Middle frontal gyrus (tissue), 1 donor: Measurements from ENCODE around the gene RHPN2.
"Not testable (repeated sequence)": the region's sequence is repeated elsewhere in the genome, so short reads cannot be mapped to it uniquely, and the experiment has no call there.

Experiments used
- DNase-seq: peaks from one replicate; pipeline ENCODE4 v3.0.0-alpha.2; 2015; ENCODE audit warnings: low spot score; ENCODE audit errors: extremely low spot score

The RHPN2 gene

GRCh38 chr19:32977813-32978212 is 86.9 kb downstream of the RHPN2 start:
- not testable (repeated sequence) for DNase-seq

- no peak for DNase-seq
Measured at GRCh38 chr19:32977280-32977679, 87.4 kb downstream of the RHPN2 start.

DNA sequence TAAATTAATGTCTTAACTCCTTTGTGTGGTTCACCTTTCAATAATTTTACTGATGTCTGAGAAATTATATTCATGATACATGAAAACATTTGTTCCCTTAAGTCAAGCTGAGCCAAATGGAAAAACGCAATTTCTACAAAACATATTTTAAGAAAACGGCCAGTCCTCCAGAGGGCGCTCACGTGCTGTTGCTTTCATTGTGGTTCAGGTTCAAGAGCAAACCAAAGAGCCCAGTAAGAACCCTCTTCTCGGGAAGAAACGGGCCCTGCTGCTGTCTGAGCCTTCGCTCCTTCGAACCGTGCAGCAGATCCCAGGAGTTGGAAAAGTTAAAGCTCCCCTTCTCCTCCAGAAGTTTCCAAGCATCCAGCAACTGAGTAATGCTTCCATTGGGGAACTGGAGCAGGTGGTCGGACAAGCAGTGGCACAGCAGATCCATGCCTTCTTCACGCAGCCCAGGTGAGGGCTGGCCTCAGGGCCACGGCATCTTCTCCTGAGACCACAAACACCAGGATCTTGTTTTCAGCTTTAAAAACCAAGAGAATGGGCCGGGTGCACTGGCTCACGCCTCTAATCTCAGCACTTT is 88.4 kb downstream of the RHPN2 start:
- DNase-seq, result peak; percentile 55

DNA sequence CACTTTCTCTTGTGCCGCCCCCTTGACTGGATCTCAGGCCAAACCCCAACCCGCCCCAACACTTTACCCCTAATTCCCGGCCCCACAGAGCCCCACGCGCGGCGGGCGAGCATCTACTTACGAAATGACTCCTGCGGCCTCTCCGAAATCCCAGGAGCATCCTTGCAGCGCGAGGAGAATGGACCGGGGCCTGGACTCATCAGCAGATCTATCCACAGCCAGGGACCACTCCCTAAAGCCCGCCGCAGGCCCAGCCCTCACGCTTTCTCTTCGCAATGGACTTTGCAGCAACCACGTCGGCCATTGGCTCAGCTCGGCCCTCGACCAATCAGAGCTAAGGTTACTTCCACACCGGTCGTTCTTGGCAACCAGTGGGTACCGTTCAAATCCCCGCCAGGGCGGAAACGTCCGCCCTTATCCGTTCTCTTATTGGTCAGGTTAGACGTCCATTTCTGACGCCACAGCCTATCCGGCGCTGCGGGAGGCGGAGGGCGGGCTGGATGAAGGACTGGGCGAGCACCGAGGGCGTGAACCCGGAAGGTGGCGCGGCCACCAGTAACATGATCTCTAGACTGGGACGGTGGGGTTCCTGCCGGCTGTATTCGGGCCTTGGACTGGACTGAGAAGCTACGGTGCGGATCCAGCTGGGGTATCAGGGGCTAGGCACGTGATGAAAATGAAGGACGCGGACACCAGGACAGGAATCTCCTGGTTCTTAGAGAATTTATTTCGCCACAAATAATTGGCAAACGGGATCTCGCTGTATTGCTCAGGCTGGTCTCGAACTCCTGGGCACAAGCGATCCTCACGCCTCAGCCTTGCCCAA is 92.8 kb downstream of the RHPN2 start, which contains the start of the genes CEP89 and FAAP24:
CEP89 (minus strand) TSS at position 244 of the 826 bp plus-strand sequence; CDS start at position 160, 84 bp downstream.
FAAP24 (plus strand) TSS at position 528 of the 826 bp plus-strand sequence. CDS start 955 bp downstream, outside the sequence.
- DNase-seq, result peak; percentile 98

- no peak for DNase-seq
Measured at GRCh38 chr19:32971012-32971595, 93.6 kb downstream of the RHPN2 start.

DNA sequence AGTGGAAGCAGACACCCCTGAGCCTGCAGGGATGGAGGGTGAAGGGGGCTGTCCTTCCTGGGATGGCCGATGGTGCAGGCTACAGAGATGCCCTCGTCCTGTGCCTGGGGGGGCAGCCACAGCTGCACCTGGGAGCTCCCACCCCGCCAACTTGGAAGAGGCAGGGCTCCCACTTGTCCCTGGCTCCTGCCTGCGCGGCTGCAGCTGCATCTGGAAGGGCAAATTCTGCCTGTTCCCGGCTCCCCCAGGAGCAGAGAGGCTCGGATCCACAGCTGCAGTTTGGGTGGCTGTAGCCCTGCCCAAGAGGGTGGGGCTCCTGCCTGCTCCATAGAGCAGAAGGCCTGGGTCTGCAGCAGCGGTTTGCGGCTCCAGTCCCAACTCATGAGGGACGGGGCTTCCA is 95.1 kb downstream of the RHPN2 start:
- no peak for DNase-seq

DNA sequence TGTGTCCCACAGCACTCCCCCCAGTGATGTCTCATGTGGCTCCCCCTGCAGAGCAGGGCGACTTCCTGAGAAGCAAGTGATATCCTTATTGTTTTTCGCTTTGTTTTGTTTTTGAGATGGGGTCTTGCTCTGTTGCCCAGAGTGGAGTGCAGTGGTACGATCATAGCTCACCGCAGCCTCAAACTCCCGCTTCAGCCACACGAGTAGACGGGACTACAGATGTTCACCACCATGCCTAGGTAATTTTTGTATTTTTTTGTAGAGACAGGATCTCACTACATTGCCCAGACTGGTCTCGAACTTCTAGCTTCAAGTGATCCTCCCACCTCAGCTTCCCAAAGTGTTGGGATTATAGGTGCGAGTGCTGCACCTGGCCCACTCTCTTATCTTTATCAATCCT is 97.9 kb downstream of the RHPN2 start:
- DNase-seq, result no peak

DNA sequence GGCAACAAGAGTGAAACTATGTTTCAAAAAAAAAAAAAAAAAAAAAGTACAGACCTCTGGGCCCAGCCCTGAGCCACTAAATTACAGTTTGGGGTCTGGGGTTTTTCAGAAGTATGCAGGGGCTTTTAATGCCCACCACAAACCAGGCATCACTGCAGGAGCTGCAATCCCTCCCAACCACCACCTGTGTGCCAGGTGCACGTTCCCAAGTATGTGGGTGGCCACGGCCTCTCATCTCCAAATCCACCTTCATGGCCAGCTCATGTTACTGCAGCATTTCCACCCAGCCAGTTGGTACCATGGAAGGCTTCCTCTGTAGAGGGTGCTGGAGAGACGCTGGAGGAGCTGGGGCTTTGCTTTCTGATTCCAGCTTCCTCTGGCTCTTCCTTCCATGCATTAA is 119.4 kb downstream of the RHPN2 start:
- DNase-seq, result no peak

- not testable (repeated sequence) for DNase-seq
Measured at GRCh38 chr19:32941273-32941672, 123.4 kb downstream of the RHPN2 start.

DNA sequence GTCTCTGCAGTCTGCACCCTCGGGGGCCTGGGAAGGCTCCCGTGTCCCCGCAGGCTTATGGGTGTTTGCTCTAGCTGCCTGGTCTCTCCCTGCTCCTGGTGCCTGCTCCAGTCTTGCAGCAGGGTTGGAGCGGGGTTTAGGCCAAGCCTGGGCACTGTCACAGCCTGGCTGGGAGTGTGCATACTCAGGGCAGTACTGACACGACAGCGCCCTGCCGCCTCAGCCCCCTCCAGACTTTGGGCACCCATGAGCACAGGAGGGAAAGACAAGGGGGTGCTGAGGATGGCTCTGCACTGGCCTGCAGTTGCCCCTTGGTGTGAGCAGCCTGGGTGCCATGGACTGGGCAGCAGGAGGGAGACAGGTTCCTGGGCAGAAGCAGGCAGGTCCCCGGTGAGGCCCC is 128.6 kb downstream of the RHPN2 start:
- no peak for DNase-seq

DNA sequence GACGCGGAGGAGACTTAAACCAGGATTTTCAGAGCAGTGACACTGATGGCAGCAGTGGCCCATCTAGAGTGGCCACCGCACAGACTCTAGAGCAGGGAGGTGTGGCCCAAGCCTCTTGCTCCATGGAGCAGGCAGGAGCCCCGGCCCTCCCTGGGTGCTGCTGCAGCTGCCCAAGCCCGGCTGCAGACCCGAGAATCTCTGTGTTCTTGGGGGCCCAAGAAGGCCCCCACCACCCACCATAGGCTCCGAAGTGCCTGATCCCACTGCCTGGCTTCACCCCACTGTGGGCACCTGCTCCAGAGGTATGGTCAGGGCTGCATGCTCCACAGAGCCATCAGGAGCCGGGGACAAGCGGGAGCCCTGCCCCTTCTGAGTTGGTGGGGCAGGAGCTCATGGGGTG is 129.1 kb downstream of the RHPN2 start:
- DNase-seq, result no peak

- no peak for DNase-seq
Measured at GRCh38 chr19:32933571-32933970, 131.1 kb downstream of the RHPN2 start.

GRCh38 chr19:32930567-32930966 is 134.1 kb downstream of the RHPN2 start:
- no peak for DNase-seq

GRCh38 chr19:32928806-32929205 is 135.9 kb downstream of the RHPN2 start:
- no peak for DNase-seq
